Midbrain (tissue), 1 donor: Measurements from ENCODE around the gene STK32B.

Experiments
- DNase-seq: peaks from one replicate; lab custom pipeline; 2025; lab: John Stamatoyannopoulos, UW

The STK32B gene

DNA sequence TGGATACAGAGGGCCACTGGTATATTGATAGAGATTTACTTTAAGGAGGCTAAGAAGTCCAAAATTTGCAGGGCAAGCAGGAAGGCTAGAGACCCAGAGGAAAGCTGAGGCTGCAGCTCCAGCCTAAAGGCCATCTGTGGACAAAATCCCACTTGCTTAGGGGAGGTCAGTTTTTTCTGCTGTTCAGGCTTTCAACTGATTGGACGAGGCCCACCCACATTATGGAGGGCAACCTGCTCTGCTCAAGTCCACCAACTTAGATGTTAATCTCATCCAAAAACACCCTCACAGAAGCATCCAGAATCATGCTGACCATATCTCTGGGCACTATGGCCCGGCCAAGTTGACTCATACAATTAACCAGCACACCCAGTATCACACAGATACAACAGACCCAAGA, 480.8 kb downstream of the STK32B start:
- no peak for DNase-seq

DNA sequence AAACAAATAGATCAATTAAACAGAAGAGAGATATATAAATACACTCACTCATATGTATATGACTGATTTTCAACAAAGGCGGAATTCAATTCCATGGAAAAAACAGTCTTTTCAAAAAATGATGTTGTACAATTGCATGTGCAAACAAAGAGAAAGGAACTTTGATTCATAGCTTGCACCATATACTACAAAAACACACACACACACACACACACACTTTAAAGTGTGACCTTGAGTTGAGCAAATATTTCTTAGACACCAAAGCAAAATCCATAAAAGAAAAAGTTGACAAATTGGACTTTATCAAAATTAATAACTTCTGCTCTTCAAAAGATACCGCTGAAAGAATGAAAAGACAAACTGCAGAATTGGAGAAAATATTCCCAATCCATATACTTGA, 488.3 kb downstream of the STK32B start:
- DNase-seq: no peak

DNA sequence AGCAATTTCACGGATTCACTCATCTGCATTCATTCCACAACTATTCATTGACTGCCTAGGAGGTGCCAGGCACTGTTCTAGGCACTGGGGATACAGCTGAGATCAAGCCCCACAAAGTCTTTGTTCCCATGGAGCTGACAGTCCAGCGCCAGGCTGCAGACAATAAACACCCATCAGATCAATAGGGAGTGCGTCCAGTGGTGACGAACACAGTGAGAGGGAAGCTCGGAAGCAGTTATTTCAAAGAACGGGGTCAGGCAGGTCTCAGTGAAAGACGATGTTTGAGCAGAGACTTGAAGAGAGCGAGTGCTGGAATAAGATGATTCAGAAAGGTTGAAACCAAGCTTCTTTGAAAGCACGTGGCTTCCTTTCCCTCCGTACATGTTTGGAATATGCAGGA, 489.9 kb downstream of the STK32B start:
- no peak for DNase-seq

DNA sequence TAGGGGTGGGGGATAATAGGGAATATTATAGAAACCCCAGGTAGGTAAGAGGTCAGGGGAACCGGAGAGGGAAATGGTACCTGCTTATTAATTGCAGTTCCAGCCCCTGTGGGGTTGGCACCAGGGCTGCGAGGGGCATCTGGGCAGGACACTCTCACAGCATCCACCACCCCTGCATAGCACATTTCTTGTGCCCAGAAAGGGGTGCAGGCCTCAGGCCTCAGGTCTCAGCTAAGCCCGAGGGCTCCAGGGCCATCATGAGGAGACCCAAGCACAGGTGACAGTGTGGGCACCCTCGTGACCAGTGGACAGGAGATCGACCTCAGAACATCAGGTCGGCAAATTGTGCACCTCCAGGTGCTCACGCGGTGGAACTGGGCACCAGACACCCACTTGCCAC, 492.4 kb downstream of the STK32B start:
- DNase-seq: no peak

DNA sequence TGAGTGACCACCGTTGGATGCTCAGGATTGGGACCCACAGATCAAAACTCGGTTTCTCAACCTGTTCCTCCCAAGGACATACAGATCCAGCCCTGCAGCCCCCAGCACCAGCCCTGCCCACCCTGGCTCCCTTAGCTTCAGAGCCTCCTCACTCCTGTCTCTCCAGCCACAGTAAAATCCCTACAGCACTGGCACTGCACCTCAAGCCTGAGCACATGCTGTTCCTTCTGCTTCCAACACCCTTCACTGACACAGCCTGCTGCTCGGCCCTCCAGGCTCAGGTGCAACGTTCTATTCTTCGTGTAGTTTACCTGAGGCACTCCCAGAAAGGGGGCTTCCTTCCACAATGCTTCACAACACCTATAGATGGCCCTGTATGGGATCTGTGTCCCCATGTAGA, 493.5 kb downstream of the STK32B start:
- DNase-seq: no peak

DNA sequence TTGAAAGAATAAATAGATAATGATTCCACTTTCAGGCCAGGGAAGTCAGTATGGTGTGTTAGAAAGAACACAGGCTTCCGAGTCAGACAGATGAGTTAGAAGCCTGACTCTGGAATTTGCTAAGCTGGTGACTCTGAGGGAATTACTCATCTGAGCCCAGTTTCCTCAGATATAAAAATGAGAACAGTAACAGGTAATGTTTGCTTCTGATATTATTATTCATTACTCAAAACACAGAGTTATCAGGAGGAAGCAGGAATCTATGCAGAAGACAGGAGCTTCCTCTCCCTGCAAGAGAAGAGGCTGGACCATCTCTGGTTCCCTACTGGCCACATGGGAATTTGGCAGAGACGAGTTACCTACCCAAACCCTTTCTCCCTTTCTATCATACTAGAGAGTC, 494.0 kb downstream of the STK32B start:
- no peak for DNase-seq

DNA sequence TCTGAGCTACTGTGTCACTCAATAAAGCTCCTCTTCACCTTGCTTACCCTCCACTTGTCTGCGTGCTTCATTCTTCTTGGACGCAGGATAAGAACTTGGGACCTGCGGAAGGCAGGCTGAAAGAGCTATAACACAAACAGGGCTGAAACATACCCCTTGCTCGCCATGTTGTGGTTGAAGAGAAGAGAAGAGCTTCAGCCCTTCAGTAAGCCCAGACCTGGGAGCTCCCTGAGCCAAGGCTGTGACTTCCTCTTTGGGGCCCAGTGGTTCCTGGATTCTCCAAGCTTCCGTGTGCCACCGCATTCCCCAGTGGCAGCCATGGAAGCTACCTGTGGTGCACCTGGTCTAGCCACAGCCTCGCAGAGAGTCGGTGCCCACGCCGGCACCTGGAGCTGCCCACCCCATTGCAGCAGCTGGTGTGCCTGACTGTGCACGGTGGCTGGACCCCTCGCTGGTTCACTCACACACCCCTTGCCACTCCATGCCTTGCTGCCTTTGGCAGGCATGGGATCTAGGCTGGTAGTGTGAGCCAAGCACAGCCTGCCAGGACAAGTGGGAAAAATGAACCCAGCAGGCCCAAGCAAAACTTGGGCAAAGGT, 496.5 kb downstream of the STK32B start:
- no peak for DNase-seq
